NOMO-1 (cell line): Measurements from ENCODE around the gene SLC7A14.

ENCODE experiments used
- DNase-seq, 2 experiments: peaks; one replicate each; lab custom pipeline; 2025; ENCODE audit not compliant: unreplicated experiment in 2 of 2; lab: John Stamatoyannopoulos, UW

Gene SLC7A14

GRCh38 chr3:170437176-170437575 lies 148.7 kb downstream of the SLC7A14 start:
- no peak for DNase-seq

GRCh38 chr3:170436697-170437096 lies 149.2 kb downstream of the SLC7A14 start:
- no peak for DNase-seq

GRCh38 chr3:170432416-170432815 lies 153.5 kb downstream of the SLC7A14 start:
- no peak for DNase-seq

- DNase-seq = no peak
Measured at GRCh38 chr3:170431054-170431453, 154.8 kb downstream of the SLC7A14 start.

GRCh38 chr3:170429050-170429449 lies 156.8 kb downstream of the SLC7A14 start:
- DNase-seq = no peak

- DNase-seq = no peak
Measured at GRCh38 chr3:170428095-170428494, 157.8 kb downstream of the SLC7A14 start.

GRCh38 chr3:170426240-170426797 lies 159.6 kb downstream of the SLC7A14 start:
- DNase-seq = no peak

- DNase-seq = no peak
Measured at GRCh38 chr3:170425491-170426239, 160.2 kb downstream of the SLC7A14 start.

GRCh38 chr3:170424879-170425278 lies 161.0 kb downstream of the SLC7A14 start:
- DNase-seq = no peak

- DNase-seq = no peak
Measured at GRCh38 chr3:170423001-170423615, 162.8 kb downstream of the SLC7A14 start.

- DNase-seq = no peak
Measured at GRCh38 chr3:170421758-170422157, 164.1 kb downstream of the SLC7A14 start.

- no peak for DNase-seq
Measured at GRCh38 chr3:170421111-170421641, 164.7 kb downstream of the SLC7A14 start.

- no peak for DNase-seq
Measured at GRCh38 chr3:170420307-170420821, 165.5 kb downstream of the SLC7A14 start.

- no peak for DNase-seq
Measured at GRCh38 chr3:170419557-170420087, 166.3 kb downstream of the SLC7A14 start.

GRCh38 chr3:170418422-170419398 lies 167.2 kb downstream of the SLC7A14 start, which contains the start of gene CLDN11:
CLDN11 (plus strand) TSS chr3:170418868; CDS start chr3:170419067, 199 bp downstream.
- DNase-seq = no peak

GRCh38 chr3:170417090-170417489 lies 168.8 kb downstream of the SLC7A14 start:
- no peak for DNase-seq

- peak; percentile 59 to 77 for DNase-seq
Measured at GRCh38 chr3:170414202-170414663, 171.6 kb downstream of the SLC7A14 start.

- no peak for DNase-seq
Measured at GRCh38 chr3:170413291-170413690, 172.6 kb downstream of the SLC7A14 start.

- peak in 1 of 2 experiments; percentile 41 for DNase-seq
Measured at GRCh38 chr3:170410428-170411029, 175.3 kb downstream of the SLC7A14 start.
